MM.1S (cell line): ENCODE measurements around the gene GPR52.

Experiments used
- EZH2 ChIP-seq: fragments of 300-600 bp; sonication (generic); optimal IDR thresholded peaks from 2 replicates; pipeline ENCODE3; 2017; ENCODE audit warnings: low read depth, mild to moderate bottlenecking, antibody characterized with exemption, low read length, mixed read lengths
- EZH2phosphoT487 ChIP-seq: fragments of 300-600 bp; sonication (generic); IDR thresholded peaks from 2 replicates; pipeline ENCODE4 v1.6.1; 2018; ENCODE audit warnings: antibody characterized with exemption, low read length
- TF ChIP-seq, protein P1 (sequence below): fragments of 300-600 bp; sonication (generic); IDR thresholded peaks from 2 replicates; pipeline ENCODE4 v1.5.1; 2016; ENCODE audit warnings: antibody characterized with exemption, low read length, mixed read lengths

DNA sequence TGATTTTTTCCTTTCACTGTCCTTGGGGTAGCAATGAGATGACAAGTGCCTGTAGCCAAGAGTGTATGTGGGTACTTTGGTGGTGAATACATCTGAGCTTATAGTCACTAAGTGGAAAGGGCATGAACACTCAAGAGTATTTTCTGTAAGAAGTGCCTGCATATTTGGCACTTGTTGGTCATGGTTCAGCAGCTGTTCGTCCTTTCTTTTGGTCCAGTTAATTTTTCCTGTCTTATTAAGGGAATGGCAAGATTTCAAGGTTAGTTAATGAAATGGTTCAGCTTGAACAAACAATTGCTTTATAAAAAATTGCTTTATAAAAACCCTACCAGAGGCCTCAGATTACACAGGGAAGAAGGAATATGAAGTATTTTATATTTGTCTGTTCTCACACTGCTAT lies 48.6 kb upstream of the GPR52 start:
- TF ChIP-seq, protein P1, sequence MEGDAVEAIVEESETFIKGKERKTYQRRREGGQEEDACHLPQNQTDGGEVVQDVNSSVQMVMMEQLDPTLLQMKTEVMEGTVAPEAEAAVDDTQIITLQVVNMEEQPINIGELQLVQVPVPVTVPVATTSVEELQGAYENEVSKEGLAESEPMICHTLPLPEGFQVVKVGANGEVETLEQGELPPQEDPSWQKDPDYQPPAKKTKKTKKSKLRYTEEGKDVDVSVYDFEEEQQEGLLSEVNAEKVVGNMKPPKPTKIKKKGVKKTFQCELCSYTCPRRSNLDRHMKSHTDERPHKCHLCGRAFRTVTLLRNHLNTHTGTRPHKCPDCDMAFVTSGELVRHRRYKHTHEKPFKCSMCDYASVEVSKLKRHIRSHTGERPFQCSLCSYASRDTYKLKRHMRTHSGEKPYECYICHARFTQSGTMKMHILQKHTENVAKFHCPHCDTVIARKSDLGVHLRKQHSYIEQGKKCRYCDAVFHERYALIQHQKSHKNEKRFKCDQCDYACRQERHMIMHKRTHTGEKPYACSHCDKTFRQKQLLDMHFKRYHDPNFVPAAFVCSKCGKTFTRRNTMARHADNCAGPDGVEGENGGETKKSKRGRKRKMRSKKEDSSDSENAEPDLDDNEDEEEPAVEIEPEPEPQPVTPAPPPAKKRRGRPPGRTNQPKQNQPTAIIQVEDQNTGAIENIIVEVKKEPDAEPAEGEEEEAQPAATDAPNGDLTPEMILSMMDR = no peak
- TF ChIP-seq EZH2 (no peak), EZH2phosphoT487 (no peak)
